Subcutaneous adipose tissue (tissue), 4 donors: ENCODE results near the gene BRD3. TPM values are rescaled to one million over a fixed set of nuclear protein-coding genes. Genes with fewer than 3 reads are reported as not detected.

Experiments used
- CTCF ChIP-seq: fragments of 450-650 bp; IDR thresholded peaks from one replicate; pipeline ENCODE4 v1.5.1; 2016; ENCODE audit warnings: low read depth, mild to moderate bottlenecking, control low read depth, antibody characterized with exemption, moderate library complexity
- total RNA-seq, 4 donors: library from RNA; depleted of rRNA; stranded (reverse); fragments of >200 nt; gene quantifications; one replicate each; pipeline ENCODE4 v1.1.0, GENCODE V29; 2016

Gene BRD3
- total RNA-seq, 4 donors from 2014 or later: 18.7 to 67.4 (median 22.1) TPM

GRCh38 chr9:133981958-133982681, 85.7 kb downstream of the BRD3 start:
- TF ChIP-seq CTCF: no peak

- no peak for TF ChIP-seq CTCF
Measured at GRCh38 chr9:133981589-133981957, 86.3 kb downstream of the BRD3 start.

- no peak for TF ChIP-seq CTCF
Measured at GRCh38 chr9:133980864-133981588, 86.8 kb downstream of the BRD3 start.

Other genes starting within 250 kb of the BRD3 start
- gene VAV2, start 75.7 kb downstream of the BRD3 start, total RNA-seq: 1 to 10 TPM; 3.6 to 6.8 (median 4.8) TPM
- 10 to 100 TPM in 2 of 4 donors, 1 to 10 TPM in 2; 6.8 to 25.8 (median 11.4) TPM for gene BRD3OS, start 42.5 kb downstream of the BRD3 start, total RNA-seq
- 10 to 100 TPM; 13.7 to 17.3 (median 14.6) TPM for gene WDR5, start 68.1 kb upstream of the BRD3 start, total RNA-seq
- gene RNU6ATAC, start 96.5 kb upstream of the BRD3 start, total RNA-seq: not detected